ENCODE data around the gene NF2. TPM values are rescaled to one million over a fixed set of nuclear protein-coding genes. Genes with fewer than 3 reads are reported as not detected.

Gene NF2
- total RNA-seq, 1 donor from 2014 or later, result 17.3 TPM

DNA sequence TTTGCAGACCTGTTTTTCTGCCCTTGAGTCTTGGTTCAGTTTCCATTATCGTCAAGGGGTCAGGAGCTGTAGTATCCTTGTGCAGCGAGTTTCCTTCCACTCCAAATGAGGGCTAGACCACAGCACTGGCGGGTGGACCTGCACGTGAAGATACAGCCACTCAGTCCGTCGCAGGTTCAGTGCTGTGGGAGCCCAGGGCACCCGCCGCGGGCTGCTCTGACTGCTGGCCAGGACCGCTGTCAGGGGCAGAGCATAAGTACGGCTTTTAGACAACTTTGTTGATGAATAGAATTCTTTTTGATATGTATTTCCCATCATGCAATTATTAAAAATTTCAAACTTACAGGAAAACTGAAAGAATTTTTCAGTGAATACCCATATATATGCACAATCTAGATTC, 56.6 kb downstream of the NF2 start:
- ATAC-seq, result no peak
- no peak for DNase-seq (ENCODE audit: low spot score)

DNA sequence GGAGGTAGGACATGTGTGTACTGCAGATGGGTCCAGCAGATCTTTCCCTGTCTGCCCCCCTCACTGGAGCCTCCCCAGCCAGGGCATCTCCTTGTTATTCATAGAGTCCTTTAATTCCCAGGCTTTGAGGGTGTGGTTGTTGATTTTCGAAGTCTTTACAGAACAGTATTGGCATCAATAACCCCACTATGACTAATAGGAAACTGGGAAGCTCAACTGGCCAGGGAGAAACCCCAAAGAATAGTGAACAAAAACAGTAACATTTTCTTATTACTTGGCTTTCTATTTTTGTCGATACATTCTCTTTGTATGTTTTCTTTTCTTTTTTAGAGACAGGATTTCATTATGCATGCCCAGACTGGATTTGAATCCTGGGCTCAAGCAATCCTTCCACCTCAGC, 57.9 kb downstream of the NF2 start:
- DNase-seq (ENCODE audit: low spot score) (no peak), ATAC-seq (no peak)

DNA sequence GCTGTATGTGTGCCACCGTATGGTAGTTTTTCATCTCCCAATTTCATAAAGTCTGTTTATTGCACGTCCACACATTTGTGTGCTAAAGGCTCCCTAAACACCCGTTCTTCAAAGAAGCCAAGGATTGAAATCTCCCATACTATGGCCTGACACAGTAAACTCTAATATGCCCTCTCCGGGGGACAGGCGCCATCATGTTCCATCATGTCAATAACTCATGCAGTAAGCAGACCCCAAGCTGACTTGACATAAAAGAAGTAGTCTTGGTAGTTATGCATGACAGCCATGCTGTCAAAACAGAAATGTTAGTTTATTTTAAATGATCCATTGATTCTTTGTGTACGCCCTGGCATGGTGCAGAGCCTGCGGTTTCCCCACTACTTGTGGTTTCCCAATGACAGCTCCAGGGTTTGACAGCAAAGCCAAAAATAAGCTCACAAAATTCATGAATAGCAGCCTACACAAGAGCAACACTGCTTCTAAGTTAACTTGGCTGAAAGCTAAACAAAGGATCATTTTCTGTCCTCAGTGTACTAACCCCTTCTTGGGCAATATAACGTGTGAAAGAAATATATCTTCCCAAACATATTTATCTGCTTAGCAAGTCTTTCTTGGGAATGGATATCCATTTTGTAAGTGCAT, 59.9 kb downstream of the NF2 start:
- ATAC-seq, result no peak

DNA sequence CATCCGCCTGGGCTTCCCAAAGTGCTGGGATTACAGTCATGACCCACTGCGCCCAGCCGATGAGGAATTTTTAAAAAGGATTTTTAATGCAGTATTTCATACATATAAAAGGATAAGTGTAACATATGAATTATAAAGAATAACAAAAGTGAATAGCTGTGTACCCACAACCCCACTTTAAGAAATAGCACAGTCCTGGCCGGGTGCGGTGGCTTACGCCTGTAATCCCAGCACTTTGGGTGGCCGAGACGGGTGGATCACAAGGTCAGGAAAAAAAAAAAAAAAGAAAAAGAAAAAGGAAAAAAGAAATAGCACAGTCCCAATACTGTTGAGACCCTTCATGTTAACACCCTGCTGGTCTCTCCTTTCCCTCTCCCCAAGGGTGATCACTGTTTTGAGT, 62.1 kb downstream of the NF2 start:
- ATAC-seq, result no peak
- no peak for DNase-seq (ENCODE audit: low spot score)

More for the DNA sequence above, 59.9 kb downstream of the NF2 start:
- DNase-seq (ENCODE audit: low spot score), result no peak

DNA sequence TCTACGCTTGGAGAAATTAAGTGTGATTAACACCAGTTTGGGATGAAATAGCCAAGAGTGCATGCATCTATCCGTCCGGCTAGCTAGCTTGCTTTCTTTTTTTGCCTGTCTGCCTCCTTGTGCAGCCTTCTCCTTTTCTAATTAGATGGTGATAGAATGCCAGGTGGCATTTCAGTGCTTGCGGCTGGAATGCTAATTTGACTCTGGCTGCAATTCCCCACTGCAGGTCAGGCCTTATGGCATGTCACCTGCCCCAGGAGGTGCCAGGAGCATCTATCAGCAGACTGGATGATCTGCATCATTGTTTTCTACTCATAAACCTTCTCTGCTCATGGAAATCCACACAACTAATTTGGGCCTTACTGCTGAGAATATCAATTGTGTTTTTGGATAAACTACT, 65.2 kb downstream of the NF2 start:
- peak; percentile 11 for DNase-seq (ENCODE audit: low spot score)
- ATAC-seq, result no peak

DNA sequence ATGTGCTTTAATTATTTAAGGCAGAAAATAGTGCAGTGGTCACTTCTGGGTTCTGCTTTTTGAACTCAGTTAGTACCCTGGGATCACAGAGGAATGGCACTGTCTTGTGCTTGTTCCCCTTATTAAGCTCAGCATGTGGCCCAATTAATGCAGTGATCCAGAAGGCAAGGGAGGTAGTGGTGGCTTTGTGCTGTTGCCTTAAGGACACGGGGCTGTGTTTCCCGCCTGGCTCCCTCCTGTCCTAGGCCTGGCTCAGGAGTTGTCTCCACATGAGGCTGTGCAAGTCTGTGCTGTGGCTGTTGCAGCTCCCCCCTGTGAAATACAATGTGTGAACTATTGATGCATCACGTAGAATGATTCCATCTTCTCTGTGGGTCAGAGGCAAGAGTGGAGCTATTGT, 67.2 kb downstream of the NF2 start:
- no peak for ATAC-seq
- DNase-seq (ENCODE audit: low spot score), result peak; percentile 19

DNA sequence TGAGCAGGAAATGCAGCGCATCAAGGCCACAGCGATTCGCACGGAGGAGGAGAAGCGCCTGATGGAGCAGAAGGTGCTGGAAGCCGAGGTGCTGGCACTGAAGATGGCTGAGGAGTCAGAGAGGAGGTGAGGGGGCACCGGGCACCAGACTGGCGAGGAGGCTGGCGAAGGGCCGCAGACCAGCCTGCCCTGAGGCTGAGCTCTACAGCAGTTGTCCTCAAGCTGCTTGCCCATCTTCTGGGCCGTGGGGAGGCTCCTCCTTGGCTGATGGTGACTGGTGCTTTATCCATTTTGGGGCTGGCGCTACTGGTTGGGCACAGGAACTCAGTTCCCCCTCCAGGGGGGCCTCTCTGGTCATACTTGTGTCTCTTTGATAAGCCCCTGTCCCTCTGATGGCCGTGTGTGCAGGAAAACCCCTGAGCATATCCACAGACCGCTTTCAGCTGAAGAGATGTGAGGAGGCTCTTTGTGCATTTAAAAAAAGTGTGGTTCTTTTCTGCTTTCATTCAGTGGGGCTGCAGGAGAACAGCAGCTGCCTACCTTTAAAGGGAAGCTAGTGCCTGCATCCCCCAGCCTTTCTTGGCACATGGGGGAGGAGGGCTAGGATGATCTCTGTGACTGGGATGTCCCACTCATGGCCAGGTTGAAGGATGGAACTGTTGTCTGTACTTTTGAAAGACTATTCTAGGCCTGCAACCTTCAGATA, 70.1 kb downstream of the NF2 start:
- no peak for ATAC-seq
- no peak for DNase-seq (ENCODE audit: low spot score)

DNA sequence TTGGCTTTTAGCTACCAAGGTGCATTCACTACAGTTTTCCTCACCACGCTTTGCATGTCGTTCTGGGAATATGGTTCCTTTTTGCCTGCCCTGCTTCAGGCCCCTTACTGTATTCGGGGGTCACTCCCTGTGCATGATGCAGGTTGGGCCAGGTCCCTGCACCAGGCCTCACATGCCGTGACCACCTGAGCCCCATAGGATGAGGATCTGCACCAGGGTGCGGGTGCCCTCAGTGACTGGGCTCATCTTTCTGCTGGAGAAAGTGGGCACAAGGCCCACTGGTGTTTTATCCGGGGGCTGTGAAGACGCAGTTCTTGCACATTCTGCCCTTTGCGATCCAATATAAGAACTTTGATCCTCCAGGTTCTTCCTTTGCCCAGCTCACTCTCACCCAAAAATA, 70.7 kb downstream of the NF2 start:
- DNase-seq (ENCODE audit: low spot score), result no peak
- ATAC-seq, result no peak

DNA sequence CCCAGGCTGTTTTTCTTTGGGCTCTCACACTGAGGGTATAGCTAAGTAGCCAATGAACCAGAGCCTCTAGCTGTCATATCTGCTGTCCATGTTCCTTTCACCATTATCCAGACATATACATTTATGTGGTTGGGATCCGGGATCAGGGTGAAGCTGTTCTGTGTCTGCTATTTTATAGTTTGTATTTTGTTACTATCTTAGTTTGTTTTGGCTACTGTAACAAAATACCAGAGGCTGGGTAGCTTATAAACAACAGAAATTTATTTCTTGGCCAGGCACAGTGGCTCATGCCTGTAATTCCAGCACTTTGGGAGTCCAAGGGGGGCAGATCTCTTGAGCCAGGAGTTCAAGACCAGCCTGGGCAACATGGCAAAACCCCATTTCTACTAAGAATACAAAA, 75.9 kb downstream of the NF2 start:
- DNase-seq (ENCODE audit: low spot score) (no peak), ATAC-seq (no peak)

DNA sequence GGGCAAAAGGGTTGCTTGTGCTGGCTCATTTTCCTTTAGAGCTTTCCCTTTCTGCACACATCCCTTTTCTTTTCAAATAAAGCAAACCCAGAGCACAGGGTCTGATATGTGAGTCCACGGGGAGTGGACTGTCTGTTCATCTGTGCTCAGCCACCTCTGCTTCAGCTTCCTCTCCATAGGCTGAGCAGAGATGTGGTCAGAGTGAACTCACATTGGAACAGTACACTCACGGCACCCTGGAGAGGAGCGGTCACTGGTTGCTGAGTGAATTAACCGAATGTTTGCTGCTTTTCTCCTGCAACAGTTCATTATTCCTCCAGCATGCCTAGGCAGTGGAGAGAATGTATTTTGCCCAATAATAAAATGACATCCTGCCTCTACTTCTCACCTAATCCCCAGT, 80.1 kb downstream of the NF2 start:
- ATAC-seq, result no peak
- no peak for DNase-seq (ENCODE audit: low spot score)

DNA sequence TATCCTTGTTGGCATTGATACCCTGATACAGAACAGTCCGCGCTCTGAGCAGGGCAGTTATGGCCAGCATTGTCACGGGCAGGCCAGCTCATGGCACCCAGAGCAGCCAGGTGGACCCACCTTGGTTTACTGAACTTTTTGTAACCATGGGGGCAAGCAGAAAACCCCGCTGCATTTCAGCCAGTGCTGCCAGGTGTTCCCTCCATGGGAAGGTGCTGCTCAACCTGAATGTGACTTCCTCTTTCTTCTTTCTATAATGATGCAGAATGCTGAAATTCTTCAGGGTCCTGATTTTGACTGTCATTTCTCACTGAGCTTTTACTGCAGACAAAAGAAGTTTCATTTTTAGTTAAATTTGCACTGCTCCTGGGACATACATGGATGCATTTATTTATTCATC, 80.8 kb downstream of the NF2 start:
- DNase-seq (ENCODE audit: low spot score), result no peak
- no peak for ATAC-seq

DNA sequence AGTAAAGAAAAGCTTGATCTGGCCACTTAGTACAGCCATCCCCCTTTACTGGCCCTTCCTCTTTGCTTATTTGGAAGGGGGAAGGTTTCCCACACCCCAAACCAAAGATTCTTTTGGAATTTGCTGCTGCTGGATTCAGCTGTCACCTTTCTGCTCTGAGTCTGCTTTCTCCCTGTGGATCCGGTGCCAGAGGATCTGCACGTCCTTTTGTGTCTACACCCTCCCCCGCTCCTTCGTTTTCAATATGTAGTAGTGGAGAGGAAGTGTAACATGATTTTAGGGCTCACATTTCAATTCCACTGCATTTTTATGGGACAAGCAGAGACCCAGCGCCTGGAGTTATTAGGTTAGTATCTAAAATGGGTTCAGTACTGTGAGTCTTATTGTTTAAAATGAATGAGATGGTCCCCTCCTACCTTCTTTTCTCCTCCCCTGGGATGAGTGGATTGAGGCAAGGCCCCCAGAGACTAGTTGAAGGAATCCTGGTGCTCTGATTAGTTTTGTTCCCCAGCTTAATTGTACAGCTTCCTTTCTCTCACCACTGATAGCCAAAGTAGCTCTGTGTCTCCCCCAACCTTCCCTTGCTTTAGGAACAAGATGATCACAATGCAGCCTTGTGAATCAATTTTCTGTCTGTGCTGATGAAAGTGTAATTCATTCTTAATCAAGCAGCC, 85.9 kb downstream of the NF2 start:
- DNase-seq (ENCODE audit: low spot score) (no peak), ATAC-seq (peak; percentile 10)

DNA sequence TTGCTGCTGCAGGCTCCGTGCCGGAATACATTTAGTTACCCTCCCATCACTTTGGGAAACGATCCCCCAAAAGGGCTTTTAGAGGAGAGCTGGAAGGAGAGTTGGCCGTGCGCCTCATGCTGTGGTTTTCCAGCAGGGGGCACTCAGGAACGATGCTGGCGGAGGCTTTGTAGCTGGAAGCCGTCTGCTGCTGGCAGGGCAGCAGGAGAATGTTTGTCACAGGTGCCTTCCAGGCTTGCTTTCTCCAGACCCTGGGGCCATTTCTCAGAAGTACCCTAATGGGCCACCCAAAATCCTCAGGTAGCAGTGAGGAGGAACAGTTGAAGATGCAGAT, 86.4 kb downstream of the NF2 start:
- ATAC-seq, result peak; percentile 86
- DNase-seq (ENCODE audit: low spot score), result peak; percentile 60

DNA sequence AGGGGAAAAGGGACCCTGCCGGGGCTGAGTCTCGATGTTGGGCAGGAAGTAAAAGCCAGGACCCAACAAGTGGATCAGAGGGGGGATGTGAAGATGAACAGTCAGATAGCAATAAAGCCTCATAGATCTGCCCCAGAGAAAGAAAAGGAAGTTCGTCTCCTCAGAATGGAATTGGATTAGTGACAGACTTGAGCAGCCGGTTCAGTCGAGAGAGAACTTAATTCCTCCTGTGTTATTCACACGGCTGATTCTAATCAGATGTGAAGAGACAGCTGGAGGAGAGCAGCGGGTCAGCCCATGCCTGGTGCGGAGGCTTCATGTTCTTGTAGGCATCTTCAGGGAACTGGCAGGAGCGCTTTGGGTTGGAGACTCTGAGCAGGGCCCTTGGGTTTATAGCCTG, 87.0 kb downstream of the NF2 start:
- DNase-seq (ENCODE audit: low spot score), result no peak

DNA sequence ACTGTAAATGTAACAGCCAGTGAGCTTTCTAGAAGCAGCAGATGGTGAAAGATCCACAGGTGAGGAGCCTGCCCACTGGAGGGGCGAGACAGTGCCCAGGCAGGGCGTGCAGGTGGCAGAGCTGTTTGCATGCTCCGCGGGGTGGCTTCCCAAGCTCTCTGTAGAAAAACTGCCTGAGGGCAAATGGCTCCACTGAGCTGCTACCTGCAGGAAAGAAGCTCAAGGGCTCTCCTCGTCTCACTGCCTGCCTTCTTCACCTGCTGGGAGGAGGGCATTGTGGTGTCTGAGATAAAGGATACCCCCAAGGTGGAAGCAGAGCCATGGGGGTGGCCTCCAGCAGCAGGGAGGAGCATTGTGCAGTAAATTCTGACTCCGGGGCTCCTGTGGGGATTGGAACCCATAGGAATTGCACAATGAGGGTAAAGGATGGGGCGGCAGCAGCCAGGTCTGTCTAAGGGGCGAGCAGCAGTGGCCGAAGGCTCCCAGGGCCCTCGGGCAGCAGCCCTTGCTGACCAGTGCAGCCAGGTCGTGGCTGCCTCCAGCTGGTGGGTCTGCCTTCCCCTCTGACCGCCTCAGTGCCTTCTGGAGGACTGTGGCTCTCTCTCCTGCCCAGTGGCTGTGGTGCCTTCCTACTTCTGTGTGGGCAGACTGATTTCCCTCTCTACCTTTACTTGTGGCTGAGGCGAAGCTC, 88.3 kb downstream of the NF2 start:
- DNase-seq (ENCODE audit: low spot score) (no peak), ATAC-seq (no peak)

More for the DNA sequence above, 87.0 kb downstream of the NF2 start:
- no peak for ATAC-seq

DNA sequence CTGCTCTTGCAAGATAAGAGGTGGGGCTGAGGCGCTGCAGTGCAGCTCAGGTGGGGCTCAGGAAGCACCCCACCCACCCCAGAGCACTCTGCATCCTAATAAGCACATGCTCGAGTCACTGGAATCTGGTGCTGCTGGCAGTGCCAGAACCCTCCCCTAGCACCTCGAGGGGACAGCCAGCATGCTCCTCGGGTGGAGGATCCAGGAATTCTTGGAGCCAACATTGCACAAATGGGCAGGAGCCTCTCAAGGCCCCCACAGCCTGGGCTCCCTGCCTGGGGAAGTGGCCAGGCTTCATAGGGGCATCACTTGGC, 88.9 kb downstream of the NF2 start:
- DNase-seq (ENCODE audit: low spot score), result no peak
- no peak for ATAC-seq

DNA sequence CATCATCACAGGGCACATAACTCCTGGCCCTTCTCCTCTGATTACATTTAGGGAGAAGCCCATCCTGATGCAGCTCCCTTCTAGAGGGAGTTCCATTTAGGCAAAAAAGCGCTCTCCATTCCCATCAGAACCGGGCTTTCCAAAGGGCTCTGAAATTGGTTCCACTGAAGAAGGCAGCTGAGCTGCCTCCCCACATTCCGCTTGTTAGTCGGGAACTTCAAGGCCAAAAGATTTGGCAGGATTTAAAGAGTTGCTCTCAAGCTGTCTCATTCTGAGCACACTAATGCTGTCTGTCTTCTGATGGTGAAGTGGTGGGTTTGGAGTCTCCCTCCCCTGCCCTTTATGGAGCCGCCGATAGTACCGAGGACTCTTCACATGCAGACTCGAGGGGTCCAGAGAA, 89.7 kb downstream of the NF2 start:
- DNase-seq (ENCODE audit: low spot score) (no peak), ATAC-seq (no peak)

DNA sequence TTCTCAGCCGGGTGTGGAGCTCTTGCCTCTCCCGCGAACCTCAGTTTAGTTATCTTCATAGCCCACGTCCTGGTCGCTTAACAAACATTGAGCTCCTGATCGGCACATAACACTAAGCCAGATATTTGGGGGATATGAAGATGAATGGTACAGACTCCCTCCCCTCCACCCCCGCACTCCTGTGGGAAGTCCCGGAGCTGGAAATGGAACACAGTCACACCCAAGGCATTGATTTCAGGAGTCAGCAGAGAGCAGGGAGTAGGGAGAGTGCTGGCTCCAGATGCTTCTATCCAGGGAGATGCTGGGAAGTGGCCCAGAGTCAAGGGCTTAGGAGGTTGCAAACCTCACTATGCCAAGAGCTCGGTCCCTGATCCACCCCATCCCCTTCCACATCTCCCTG, 90.2 kb downstream of the NF2 start:
- DNase-seq (ENCODE audit: low spot score) (no peak), ATAC-seq (no peak)

DNA sequence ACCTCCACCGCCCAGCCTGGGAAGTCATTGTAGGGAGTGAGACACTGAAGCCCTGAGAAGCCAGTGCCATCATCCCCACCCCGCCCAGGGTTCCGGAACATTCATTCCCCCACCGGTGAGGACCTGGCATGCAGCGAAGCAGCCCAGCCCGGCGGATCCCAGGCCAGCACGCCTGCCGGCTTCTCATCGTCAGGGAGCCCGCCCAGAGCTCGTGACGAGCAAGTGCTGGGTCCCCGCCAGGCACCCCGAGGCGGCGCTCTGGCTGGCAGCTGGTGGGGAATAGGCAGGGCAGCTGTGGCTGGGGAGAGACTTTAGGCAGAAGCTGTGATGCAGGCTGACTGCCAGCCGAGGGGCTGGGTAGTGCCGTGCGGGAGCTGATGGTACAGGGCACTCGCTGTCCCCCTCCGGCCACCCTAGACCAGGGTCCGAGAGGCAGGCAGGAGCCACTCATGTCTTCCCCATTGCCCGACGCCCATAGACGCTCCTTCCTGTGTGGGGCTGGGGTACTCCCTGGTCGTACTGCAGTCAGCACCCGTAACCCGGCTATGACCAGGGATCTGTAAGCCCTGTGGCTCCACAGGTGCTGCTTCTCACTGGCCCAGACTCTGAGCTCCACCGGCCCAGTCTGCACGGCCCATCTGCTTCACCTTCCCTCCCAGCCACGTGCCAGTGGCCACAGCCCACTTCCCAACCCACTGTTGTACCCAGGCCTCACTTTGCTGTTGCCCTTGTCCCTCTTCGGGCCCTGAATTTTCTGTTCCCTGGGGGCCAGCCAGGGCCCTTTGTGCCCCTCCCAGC, 91.9 kb downstream of the NF2 start:
- DNase-seq (ENCODE audit: low spot score), result no peak
- ATAC-seq, result no peak

DNA sequence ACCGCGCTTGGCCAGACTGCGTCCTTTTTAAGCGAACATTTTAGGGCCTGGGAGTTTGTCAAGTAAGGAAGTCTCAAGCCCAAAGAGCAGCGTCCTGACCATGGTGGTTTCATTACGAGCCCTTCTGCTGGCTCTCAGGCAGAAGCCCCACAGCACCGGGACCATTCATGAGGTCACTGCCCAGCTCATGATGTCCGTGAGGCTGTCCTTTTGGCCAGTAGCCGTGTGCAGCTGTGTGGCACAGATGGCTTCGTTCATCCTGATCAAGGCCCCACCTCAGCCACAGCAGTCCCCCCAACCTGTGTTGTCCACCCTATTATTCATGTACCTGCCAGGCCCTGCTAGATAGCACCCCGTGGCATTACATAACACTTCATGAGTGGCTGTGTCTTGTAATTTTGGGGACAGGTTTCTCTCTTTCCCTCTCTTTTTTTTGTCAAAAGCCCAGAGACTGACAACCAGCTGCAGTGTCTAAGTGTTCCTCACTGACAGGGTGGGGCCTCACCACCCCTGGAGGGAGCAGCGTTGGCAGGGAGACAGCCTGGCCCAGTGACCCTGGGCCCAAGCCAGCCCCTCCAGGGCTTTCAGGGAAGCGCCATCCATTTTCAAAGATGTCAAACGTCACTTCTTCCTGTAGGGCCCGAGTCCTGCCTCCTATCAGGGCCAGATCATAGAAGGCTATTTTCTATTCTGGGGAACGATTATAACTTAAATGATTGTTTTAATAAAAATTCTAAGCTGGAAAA, 94.6 kb downstream of the NF2 start:
- ATAC-seq (no peak), DNase-seq (ENCODE audit: low spot score) (no peak)
